Endothelial cell (in vitro differentiated cells): ENCODE measurements around the gene OR6J1. TPM values are rescaled to one million over a fixed set of nuclear protein-coding genes. Genes with fewer than 3 reads are reported as not detected.
"Not testable (repeated sequence)": the region's sequence is repeated elsewhere in the genome, so short reads cannot be mapped to it uniquely, and the experiment has no call there.

ENCODE experiments used
- DNase-seq: peaks from one replicate; pipeline ENCODE4 v3.0.0; 2021; ENCODE audit warnings: low spot score
- H3K27ac Mint-ChIP-seq: one replicate; pipeline ENCODE4 v1.8.0; 2021; ENCODE audit warnings: mixed read lengths, inconsistent platforms; ENCODE audit not compliant: unreplicated experiment
- H3K27me3 Mint-ChIP-seq: one replicate; pipeline ENCODE4 v1.8.0; 2021; ENCODE audit warnings: mild to moderate bottlenecking, moderate library complexity, mixed read lengths, inconsistent platforms; ENCODE audit not compliant: unreplicated experiment
- H3K36me3 Mint-ChIP-seq: one replicate; pipeline ENCODE4 v1.8.0; 2021; ENCODE audit warnings: mild to moderate bottlenecking, low read depth, mixed read lengths, inconsistent platforms; ENCODE audit not compliant: unreplicated experiment
- H3K4me1 Mint-ChIP-seq: one replicate; pipeline ENCODE4 v1.8.0; 2021; ENCODE audit warnings: mild to moderate bottlenecking, mixed read lengths, inconsistent platforms; ENCODE audit not compliant: unreplicated experiment
- H3K4me3 Mint-ChIP-seq: one replicate; pipeline ENCODE4 v1.8.0; 2021; ENCODE audit warnings: mild to moderate bottlenecking, mixed read lengths, inconsistent platforms; ENCODE audit not compliant: unreplicated experiment
- H3K9me3 Mint-ChIP-seq: one replicate; pipeline ENCODE4 v1.8.0; 2021; ENCODE audit warnings: mixed read lengths, inconsistent platforms; ENCODE audit not compliant: unreplicated experiment
- CTCF ChIP-seq: fragments of 200-600 bp; sonication (generic); IDR thresholded peaks from one replicate; pipeline ENCODE4 v1.5.0; 2021; ENCODE audit warnings: antibody characterized with exemption; ENCODE audit not compliant: unreplicated experiment
- total RNA-seq: library from RNA; stranded (reverse); fragmentation: NEBNext Ultra II Directional; extraction: Animal tissue kit (Norgen Biotek cat#: 25700); gene quantifications from one replicate; pipeline ENCODE4 v1.2.1, GENCODE V29; 2021; ENCODE audit not compliant: unreplicated experiment

Gene OR6J1
- total RNA-seq, 1 donor from 2014 or later = not detected

DNA sequence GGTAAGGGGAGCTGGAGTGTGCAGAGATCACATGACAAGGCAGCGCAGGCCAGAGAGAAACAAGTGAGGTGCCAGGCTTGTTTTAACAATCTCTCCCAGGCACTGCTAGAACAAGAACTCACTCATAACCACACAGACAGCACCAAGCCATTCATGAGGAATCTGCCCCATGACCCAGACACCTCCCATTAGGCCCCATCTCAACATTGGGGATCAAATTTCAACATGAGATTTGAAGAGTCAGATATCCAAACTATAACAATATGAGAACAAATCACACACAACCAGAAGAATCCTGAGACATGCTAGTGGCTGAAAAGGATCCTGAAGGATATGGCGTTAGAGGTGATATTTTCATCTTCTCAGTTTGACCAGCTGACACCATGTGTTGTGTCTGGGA, 21.9 kb downstream of the OR6J1 start:
- Mint-ChIP-seq H3K4me1 (peaks cover 21% of the 10 kb centered on the region), H3K27ac (no peak overlapping the region), H3K27me3 (peaks cover 3% of the 10 kb centered on the region), H3K36me3 (peaks cover 9% of the 10 kb centered on the region), H3K4me3 (no peak overlapping the region), H3K9me3 (no peaks in the 10 kb centered on the region)
- no peak for DNase-seq
- no peak for TF ChIP-seq CTCF

DNA sequence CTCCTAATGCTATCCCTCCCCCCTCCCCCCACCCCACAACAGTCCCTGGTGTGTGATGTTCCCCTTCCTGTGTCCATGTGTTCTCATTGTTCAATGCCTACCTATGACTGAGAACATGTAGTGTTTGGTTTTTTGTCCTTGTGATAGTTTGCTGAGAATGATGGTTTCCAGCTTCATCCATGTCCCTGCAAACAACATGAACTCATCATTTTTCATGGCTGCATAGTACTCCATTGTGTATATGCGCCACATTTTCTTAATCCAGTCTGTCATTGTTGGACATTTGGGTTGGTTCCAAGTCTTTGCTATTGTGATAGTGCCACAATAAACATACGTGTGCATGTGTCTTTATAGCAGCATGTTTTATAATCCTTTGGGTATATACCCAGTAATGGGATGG, 28.4 kb downstream of the OR6J1 start:
- not testable (repeated sequence) for DNase-seq, H3K9me3 Mint-ChIP-seq, H3K4me3 Mint-ChIP-seq, H3K27me3 Mint-ChIP-seq, H3K27ac Mint-ChIP-seq
- H3K4me1 Mint-ChIP-seq = peaks cover 28% of the 10 kb centered on the region
- peaks cover 23% of the 10 kb centered on the region for H3K36me3 Mint-ChIP-seq

GRCh38 chr14:22614240-22614799, 29.8 kb downstream of the OR6J1 start:
- TF ChIP-seq CTCF = no peak
- Mint-ChIP-seq H3K4me1 (peaks cover 28% of the 10 kb centered on the region), H3K27ac (no peak overlapping the region), H3K9me3 (no peaks in the 10 kb centered on the region), H3K4me3 (no peak overlapping the region), H3K27me3 (peaks cover 4% of the 10 kb centered on the region), H3K36me3 (peaks cover 35% of the 10 kb centered on the region)
- no peak for DNase-seq

DNA sequence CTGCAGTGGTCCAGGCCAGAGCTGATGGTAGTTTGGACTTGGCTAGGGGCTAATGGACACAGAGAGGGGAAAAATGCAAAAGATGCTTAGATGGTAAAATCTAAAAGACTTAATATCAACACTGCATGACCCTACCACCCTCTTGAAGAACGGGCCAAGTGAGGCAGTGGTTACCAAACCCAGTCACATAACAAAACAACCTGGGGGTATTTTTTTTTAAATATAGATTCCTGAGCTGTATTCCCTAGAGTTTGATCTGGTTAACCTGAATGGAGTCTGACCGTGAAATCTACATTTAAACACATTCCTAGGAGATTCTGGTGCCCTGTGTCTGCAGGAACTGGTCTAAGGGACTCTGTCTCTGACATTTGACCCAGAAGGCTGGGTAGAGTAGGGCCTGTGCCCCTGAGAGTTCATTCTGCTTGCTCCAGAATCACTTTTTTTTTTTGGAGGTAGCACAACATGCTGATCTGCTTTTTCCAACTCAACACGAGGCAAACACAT, 30.4 kb downstream of the OR6J1 start:
- peak overlapping the region; percentile 61 for H3K27ac Mint-ChIP-seq
- no peaks in the 10 kb centered on the region for H3K9me3 Mint-ChIP-seq
- DNase-seq = no peak
- no peak for TF ChIP-seq CTCF
- H3K36me3 Mint-ChIP-seq = peaks cover 36% of the 10 kb centered on the region
- H3K4me1 Mint-ChIP-seq = peaks cover 28% of the 10 kb centered on the region
- peaks cover 4% of the 10 kb centered on the region for H3K27me3 Mint-ChIP-seq
- H3K4me3 Mint-ChIP-seq = no peak overlapping the region

- H3K9me3 Mint-ChIP-seq = no peaks in the 10 kb centered on the region
- no peak for DNase-seq
- H3K4me1 Mint-ChIP-seq = peaks cover 28% of the 10 kb centered on the region
- H3K27me3 Mint-ChIP-seq = peaks cover 4% of the 10 kb centered on the region
- H3K4me3 Mint-ChIP-seq = peak overlapping the region; percentile 62
- peak overlapping the region; percentile 61 for H3K27ac Mint-ChIP-seq
- peaks cover 36% of the 10 kb centered on the region for H3K36me3 Mint-ChIP-seq
- TF ChIP-seq CTCF = no peak
These were observed 31.0 kb downstream of the OR6J1 start for GRCh38 chr14:22613106-22613695.
